CD4-positive, CD25-positive, alpha-beta regulatory T cell (primary cell): ENCODE data around the gene EHMT1. TPM values are rescaled to one million over a fixed set of nuclear protein-coding genes. Genes with fewer than 3 reads are reported as not detected.

Experiments
- ATAC-seq, 2 donors: fragments of 150-1000 bp; cut with Tn5 transposase; one replicate each; pipeline ENCODE4 v1.10.0; 2021; ENCODE audit warnings: low read depth in 2 of 2, moderate number of reproducible peaks in 2 of 2, moderate library complexity in 1 of 2
- DNase-seq, 3 donors: peaks; one replicate each; pipeline versions ENCODE4 v3.0.0 to v3.0.0-alpha.2; 2012 to 2022; ENCODE audit warnings: mixed read lengths in 1 of 3
- H3K27ac ChIP-seq: one replicate; pipeline ENCODE4 v1.7.0; 2013; ENCODE audit warnings: mild to moderate bottlenecking, low read length; ENCODE audit not compliant: insufficient read depth, poor library complexity, severe bottlenecking
- H3K27me3 ChIP-seq: one replicate; pipeline ENCODE4 v1.7.0; 2013; ENCODE audit warnings: low read length; ENCODE audit not compliant: control insufficient read depth, insufficient read depth
- H3K36me3 ChIP-seq: one replicate; pipeline ENCODE4 v1.7.0; 2013; ENCODE audit warnings: mild to moderate bottlenecking, low read length, moderate library complexity; ENCODE audit not compliant: control insufficient read depth, insufficient read depth
- H3K4me1 ChIP-seq: 2 replicates; pipeline ENCODE4 v1.7.0; 2013; ENCODE audit warnings: mild to moderate bottlenecking, low read length; ENCODE audit not compliant: insufficient read depth, control insufficient read depth, poor library complexity, severe bottlenecking
- H3K4me3 ChIP-seq: one replicate; pipeline ENCODE4 v1.7.0; 2013; ENCODE audit warnings: low read depth, mild to moderate bottlenecking, low read length, moderate library complexity
- H3K9me3 ChIP-seq, 2 experiments: 1 replicate in 1 of 2; 2 replicates in 1 of 2; pipeline ENCODE4 v1.7.0; 2013; ENCODE audit warnings: low read length in 2 of 2, mild to moderate bottlenecking in 1 of 2, moderate library complexity in 1 of 2; ENCODE audit not compliant: control insufficient read depth in 2 of 2
- H3K27ac Mint-ChIP-seq, 3 donors: one replicate each; pipeline ENCODE4 v1.8.0; 2020 to 2022; ENCODE audit warnings: mild to moderate bottlenecking in 3 of 3, mixed read lengths in 3 of 3, moderate library complexity in 2 of 3
- H3K27me3 Mint-ChIP-seq: one replicate; pipeline ENCODE4 v1.8.0; 2022; ENCODE audit warnings: mild to moderate bottlenecking, mixed read lengths
- H3K36me3 Mint-ChIP-seq: one replicate; pipeline ENCODE4 v1.8.0; 2020; ENCODE audit warnings: mixed read lengths
- H3K4me1 Mint-ChIP-seq, 4 donors: one replicate each; pipeline ENCODE4 v1.8.0; 2020 to 2022; ENCODE audit warnings: mixed read lengths in 4 of 4, mild to moderate bottlenecking in 1 of 4
- H3K4me3 Mint-ChIP-seq, 4 donors: one replicate each; pipeline ENCODE4 v1.8.0; 2020 to 2022; ENCODE audit warnings: mild to moderate bottlenecking in 4 of 4, mixed read lengths in 4 of 4, moderate library complexity in 3 of 4
- H3K9me3 Mint-ChIP-seq, 7 donors: one replicate each; pipeline ENCODE4 v1.8.0; 2020 to 2022; ENCODE audit warnings: mixed read lengths in 7 of 7, mild to moderate bottlenecking in 3 of 7, moderate library complexity in 2 of 7
- polyA plus RNA-seq, 4 donors: library from polyadenylated mRNA; unstranded; fragments of 300-500 nt; fragmentation: Illumina TruSeq; gene quantifications; one replicate each; pipeline ENCODE4 v1.2.3, GENCODE V29; 2021
- total RNA-seq: library from RNA; stranded (reverse); gene quantifications from one replicate; pipeline ENCODE4 v1.2.3, GENCODE V29; 2022

The EHMT1 gene
- total and polyA plus RNA-seq, 5 donors from 2014 or later: 17.9 to 142 (median 20.0) TPM

DNA sequence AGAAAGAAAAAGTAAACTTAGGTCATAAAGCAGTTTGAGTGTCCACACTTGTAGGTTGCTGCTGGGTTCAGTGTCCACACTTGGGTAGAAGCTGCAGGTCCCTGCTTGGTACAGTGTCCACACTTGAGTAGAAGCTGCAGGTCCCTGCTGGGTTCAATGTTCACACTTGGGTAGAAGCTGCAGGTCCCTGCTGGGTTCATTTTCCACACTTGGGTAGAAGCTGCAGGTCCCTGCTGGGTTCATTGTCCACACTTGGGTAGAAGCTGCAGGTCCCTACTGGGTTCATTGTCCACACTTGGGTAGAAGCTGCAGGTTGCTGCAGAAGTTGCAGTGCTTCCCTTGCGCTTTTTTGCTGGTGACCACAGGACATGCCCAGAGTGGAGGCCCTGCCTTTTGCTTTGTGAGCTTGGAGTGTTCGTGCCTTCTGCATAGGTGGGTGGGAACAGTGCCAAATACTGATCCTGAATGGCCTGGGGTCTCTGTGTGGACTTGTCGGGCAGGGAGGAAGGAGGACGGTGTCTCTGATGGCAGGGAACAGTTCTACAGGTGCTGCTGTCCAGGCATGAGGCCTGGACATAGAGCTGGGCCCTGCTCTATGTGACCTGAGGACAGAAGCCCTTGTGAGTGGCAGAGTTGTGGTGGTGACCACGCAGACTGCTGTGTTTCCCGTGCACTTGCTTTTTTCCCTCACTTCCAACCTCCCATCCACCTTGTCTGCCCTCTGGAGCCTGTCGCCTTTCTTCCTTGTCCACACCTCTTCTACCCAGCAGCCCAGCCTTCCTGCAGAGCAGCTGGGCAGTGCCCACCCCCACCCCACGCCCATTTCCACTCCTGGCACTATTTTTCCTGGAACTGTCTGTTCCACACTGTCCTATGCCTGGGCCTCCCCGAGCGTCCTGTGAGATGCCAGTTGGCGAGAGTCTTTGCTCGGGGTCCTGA is 120.8 kb downstream of the EHMT1 start:
- Histone ChIP-seq H3K4me1 (no peaks in the 10 kb centered on the region), H3K27ac (no peak overlapping the region), H3K9me3 (peaks cover 1 to 3% of the 10 kb centered on the region in 2 experiments), H3K4me3 (no peak overlapping the region), H3K36me3 (peaks cover 23% of the 10 kb centered on the region), H3K27me3 (no peaks in the 10 kb centered on the region)
- Mint-ChIP-seq H3K27ac (peak overlapping the region in 1 of 3 donors; percentile 41), H3K36me3 (peaks cover 38% of the 10 kb centered on the region), H3K4me3 (no peak overlapping the region), H3K27me3 (no peaks in the 10 kb centered on the region), H3K9me3 (peaks cover 0 to 6% (median 0%) of the 10 kb centered on the region in 7 donors), H3K4me1 (peaks cover 4 to 24% (median 7%) of the 10 kb centered on the region in 4 donors)
- ATAC-seq: no peak
- no peak for DNase-seq

DNA sequence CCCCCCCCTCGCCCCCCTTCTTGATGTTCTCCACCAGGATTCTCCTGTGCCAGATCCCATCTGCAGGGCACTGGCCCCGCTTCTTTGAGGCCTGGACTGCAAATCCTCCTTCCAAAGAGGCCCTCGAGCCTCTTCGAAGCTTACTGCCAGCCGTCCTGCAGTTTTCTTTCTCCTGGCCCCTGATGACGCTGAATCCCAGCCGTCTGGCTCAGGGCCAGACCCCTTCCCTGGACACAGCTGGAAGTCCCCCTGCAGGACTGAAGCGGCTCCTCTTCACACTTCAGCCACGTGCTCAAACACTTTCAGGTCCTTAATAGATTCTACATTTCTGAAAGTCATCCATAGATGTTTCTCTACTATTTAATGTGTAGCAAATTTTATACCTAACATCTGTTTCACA is 121.5 kb downstream of the EHMT1 start:
- Histone ChIP-seq H3K27ac (no peak overlapping the region), H3K27me3 (no peaks in the 10 kb centered on the region), H3K4me1 (no peaks in the 10 kb centered on the region), H3K36me3 (peaks cover 28% of the 10 kb centered on the region), H3K9me3 (no peaks in the 10 kb centered on the region), H3K4me3 (no peak overlapping the region)
- ATAC-seq: no peak
- Mint-ChIP-seq H3K36me3 (peaks cover 38% of the 10 kb centered on the region), H3K27me3 (no peaks in the 10 kb centered on the region), H3K27ac (no peak overlapping the region), H3K4me3 (no peak overlapping the region), H3K4me1 (peaks cover 4 to 27% (median 5%) of the 10 kb centered on the region in 4 donors), H3K9me3 (no peaks in the 10 kb centered on the region)
- DNase-seq: no peak

- peaks cover 37% of the 10 kb centered on the region for H3K36me3 ChIP-seq
- no peaks in the 10 kb centered on the region for H3K27me3 ChIP-seq
- H3K4me1 ChIP-seq: no peaks in the 10 kb centered on the region
- DNase-seq: no peak
- Mint-ChIP-seq H3K9me3 (no peaks in the 10 kb centered on the region), H3K4me3 (no peak overlapping the region), H3K36me3 (peaks cover 33% of the 10 kb centered on the region), H3K27me3 (no peaks in the 10 kb centered on the region), H3K27ac (no peak overlapping the region), H3K4me1 (peaks cover 4 to 31% (median 10%) of the 10 kb centered on the region in 4 donors)
- H3K27ac ChIP-seq: no peak overlapping the region
- H3K9me3 ChIP-seq: no peaks in the 10 kb centered on the region
- H3K4me3 ChIP-seq: no peak overlapping the region
- ATAC-seq: no peak
Measured at GRCh38 chr9:137741330-137741729, 122.5 kb downstream of the EHMT1 start.

GRCh38 chr9:137742698-137743097 is 123.9 kb downstream of the EHMT1 start:
- no peak for ATAC-seq
- peaks cover 34% of the 10 kb centered on the region for H3K36me3 Mint-ChIP-seq
- peaks cover 41% of the 10 kb centered on the region for H3K36me3 ChIP-seq

GRCh38 chr9:137743695-137744094 is 124.9 kb downstream of the EHMT1 start:
- Histone ChIP-seq H3K4me1 (no peaks in the 10 kb centered on the region), H3K36me3 (peaks cover 47% of the 10 kb centered on the region)
- peaks cover 38% of the 10 kb centered on the region for H3K36me3 Mint-ChIP-seq

More at GRCh38 chr9:137742698-137743097, 123.9 kb downstream of the EHMT1 start:
- no peak overlapping the region for H3K4me3 Mint-ChIP-seq
- H3K27ac Mint-ChIP-seq: peak overlapping the region in 1 of 3 donors; percentile 78
- H3K27me3 ChIP-seq: no peaks in the 10 kb centered on the region
- DNase-seq: no peak
- no peak overlapping the region for H3K4me3 ChIP-seq
- no peaks in the 10 kb centered on the region for H3K27me3 Mint-ChIP-seq
- H3K4me1 ChIP-seq: no peaks in the 10 kb centered on the region
- no peak overlapping the region for H3K27ac ChIP-seq
- no peaks in the 10 kb centered on the region for H3K9me3 ChIP-seq
- H3K4me1 Mint-ChIP-seq: peaks cover 4 to 38% (median 10%) of the 10 kb centered on the region in 4 donors
- H3K9me3 Mint-ChIP-seq: no peaks in the 10 kb centered on the region

DNA sequence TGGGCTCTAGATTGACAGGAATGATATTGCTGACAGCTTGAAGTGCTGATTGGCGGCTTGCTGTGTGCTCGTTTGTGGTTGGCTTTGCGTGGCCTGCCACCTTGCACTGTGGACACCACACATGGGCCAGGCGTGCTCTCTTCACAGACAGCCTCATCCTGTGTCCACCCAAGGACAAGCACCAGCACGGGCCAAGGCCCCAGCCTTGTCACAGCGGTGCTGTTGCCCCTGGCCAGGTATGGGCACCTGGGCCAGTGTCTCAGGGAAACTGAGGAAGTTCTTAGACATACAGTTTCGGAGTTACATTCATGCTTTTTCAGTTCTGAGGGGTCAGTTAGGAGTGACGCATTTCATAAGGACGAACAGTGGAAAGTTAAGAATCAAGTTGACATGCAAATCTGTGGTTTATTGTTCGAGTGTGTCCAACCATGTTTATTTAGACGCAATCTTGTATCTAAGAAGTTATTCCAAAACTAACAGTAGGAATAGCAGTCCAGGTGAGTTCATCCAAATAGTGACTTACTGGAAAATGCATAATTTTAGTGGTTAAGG is 125.9 kb downstream of the EHMT1 start:
- peaks cover 35% of the 10 kb centered on the region for H3K36me3 Mint-ChIP-seq
- no peaks in the 10 kb centered on the region for H3K9me3 Mint-ChIP-seq
- H3K36me3 ChIP-seq: peaks cover 47% of the 10 kb centered on the region
- no peaks in the 10 kb centered on the region for H3K4me1 ChIP-seq
- H3K4me3 Mint-ChIP-seq: no peak overlapping the region
- DNase-seq: no peak
- H3K27ac Mint-ChIP-seq: no peak overlapping the region
- ATAC-seq: no peak
- no peak overlapping the region for H3K27ac ChIP-seq
- no peaks in the 10 kb centered on the region for H3K27me3 Mint-ChIP-seq
- no peaks in the 10 kb centered on the region for H3K27me3 ChIP-seq
- H3K4me1 Mint-ChIP-seq: peaks cover 6 to 34% (median 9%) of the 10 kb centered on the region in 4 donors
- H3K9me3 ChIP-seq: no peaks in the 10 kb centered on the region
- no peak overlapping the region for H3K4me3 ChIP-seq

More at GRCh38 chr9:137743695-137744094, 124.9 kb downstream of the EHMT1 start:
- ATAC-seq (no peak), DNase-seq (no peak)
- no peak overlapping the region for H3K4me3 Mint-ChIP-seq
- H3K27me3 Mint-ChIP-seq: no peaks in the 10 kb centered on the region
- H3K4me1 Mint-ChIP-seq: peaks cover 4 to 34% (median 9%) of the 10 kb centered on the region in 4 donors
- no peak overlapping the region for H3K27ac ChIP-seq
- no peaks in the 10 kb centered on the region for H3K9me3 ChIP-seq
- H3K27ac Mint-ChIP-seq: peak overlapping the region in 1 of 3 donors; percentile 60
- H3K27me3 ChIP-seq: no peaks in the 10 kb centered on the region
- no peak overlapping the region for H3K4me3 ChIP-seq
- H3K9me3 Mint-ChIP-seq: no peaks in the 10 kb centered on the region

DNA sequence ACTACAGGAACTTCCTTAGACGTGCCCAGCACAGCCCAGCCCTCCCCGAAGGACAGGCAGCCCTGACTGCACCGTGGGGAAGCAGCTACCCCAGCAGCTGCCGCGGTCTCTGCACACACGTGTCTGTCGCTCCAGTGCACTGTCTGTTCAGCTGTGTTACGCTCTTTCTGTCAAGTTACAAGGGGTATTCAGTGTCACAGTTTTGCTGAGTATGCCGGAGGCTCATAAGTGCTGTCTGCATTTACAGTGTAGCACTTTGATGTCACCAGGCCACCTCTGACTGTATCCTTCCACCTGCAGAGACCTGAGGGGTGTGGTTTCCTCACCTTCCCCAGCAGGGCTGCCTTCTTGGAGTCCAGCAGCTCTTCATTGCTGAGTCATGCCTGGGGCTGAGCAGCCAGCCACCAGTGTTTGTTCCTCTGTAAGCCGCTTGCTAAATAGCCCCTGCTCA is 126.8 kb downstream of the EHMT1 start:
- H3K27me3 Mint-ChIP-seq: no peaks in the 10 kb centered on the region
- Histone ChIP-seq H3K4me3 (no peak overlapping the region), H3K27ac (peak overlapping the region; percentile 23), H3K9me3 (no peaks in the 10 kb centered on the region), H3K4me1 (no peaks in the 10 kb centered on the region), H3K27me3 (no peaks in the 10 kb centered on the region), H3K36me3 (peaks cover 48% of the 10 kb centered on the region)
- no peaks in the 10 kb centered on the region for H3K9me3 Mint-ChIP-seq
- ATAC-seq (peak; percentile 47 to 63), DNase-seq (peak in 1 of 3 donors; percentile 80)
- H3K4me3 Mint-ChIP-seq: peak overlapping the region in 1 of 4 donors; percentile 9
- H3K36me3 Mint-ChIP-seq: peaks cover 37% of the 10 kb centered on the region
- peak overlapping the region in 1 of 3 donors; percentile 51 for H3K27ac Mint-ChIP-seq
- peaks cover 9 to 33% (median 10%) of the 10 kb centered on the region in 4 donors for H3K4me1 Mint-ChIP-seq
